SU-DHL-6 (cell line): ENCODE results near the gene MYORG.

Experiments used
- H2AFZ ChIP-seq: fragments of 200-600 bp; sonication (generic); 2 replicates; pipeline ENCODE4 v1.6.1; 2014; ENCODE audit warnings: low read depth, mild to moderate bottlenecking, moderate library complexity, mixed read lengths, antibody characterized with exemption, low read length; ENCODE audit not compliant: severe bottlenecking
- H3F3A ChIP-seq: fragments of 200-600 bp; shearing (Covaris generic); 2 replicates; pipeline ENCODE4 v1.6.0; 2016; ENCODE audit warnings: antibody characterized with exemption, mild to moderate bottlenecking; ENCODE audit not compliant: insufficient read depth
- H3K27ac ChIP-seq: fragments of 200-600 bp; sonication (generic); 2 replicates; pipeline ENCODE4 v1.5.1; 2016; ENCODE audit warnings: low read depth, mild to moderate bottlenecking, low read length, moderate library complexity, mixed read lengths
- H3K27me3 ChIP-seq: fragments of 200-600 bp; sonication (generic), shearing (Covaris generic); 2 replicates; pipeline ENCODE4 v1.6.0; 2014; ENCODE audit warnings: mild to moderate bottlenecking, low read length
- H3K36me3 ChIP-seq: fragments of 200-600 bp; sonication (generic); 2 replicates; pipeline ENCODE4 v1.6.1; 2014; ENCODE audit warnings: mild to moderate bottlenecking, low read length, mixed read lengths
- H3K4me2 ChIP-seq: fragments of 300-600, 200-600 bp; shearing (Covaris generic), sonication (generic); 2 replicates; pipeline ENCODE4 v1.6.0; 2014; ENCODE audit warnings: low read length, low read depth, mild to moderate bottlenecking; ENCODE audit not compliant: poor library complexity, severe bottlenecking
- H3K4me3 ChIP-seq: fragments of 200-600 bp; sonication (generic); 2 replicates; pipeline ENCODE4 v1.5.1; 2014; ENCODE audit warnings: antibody characterized with exemption, low read length, mild to moderate bottlenecking, mixed read lengths; ENCODE audit not compliant: insufficient read depth, poor library complexity, severe bottlenecking
- H3K79me2 ChIP-seq: fragments of 200-600 bp; sonication (generic); 2 replicates; pipeline ENCODE4 v1.6.1; 2014; ENCODE audit warnings: mild to moderate bottlenecking, low read length, moderate library complexity; ENCODE audit not compliant: insufficient read depth
- H3K9ac ChIP-seq: fragments of 200-600 bp; sonication (generic); 2 replicates; pipeline ENCODE4 v1.7.0; 2014; ENCODE audit warnings: mild to moderate bottlenecking, low read length
- H3K9me2 ChIP-seq: fragments of 200-600 bp; sonication (generic); replicated peaks from 2 replicates; pipeline ENCODE4 v1.6.1; 2014; ENCODE audit warnings: low read length; ENCODE audit not compliant: insufficient read depth
- H3K9me3 ChIP-seq: fragments of 200-600 bp; sonication (generic); 2 replicates; pipeline ENCODE4 v1.6.1; 2014; ENCODE audit warnings: low read length, mixed read lengths; ENCODE audit not compliant: insufficient read depth
- H4K20me1 ChIP-seq: fragments of 200-600 bp; sonication (generic); 2 replicates; pipeline ENCODE4 v1.6.1; 2014; ENCODE audit warnings: low read depth, mild to moderate bottlenecking, antibody characterized with exemption, low read length, moderate library complexity, mixed read lengths
- CTCF ChIP-seq: fragments of 200-600 bp; sonication (generic); IDR thresholded peaks from one replicate; pipeline ENCODE4 v1.5.1; 2017; ENCODE audit warnings: antibody characterized with exemption, mild to moderate bottlenecking, low read length, moderate library complexity; ENCODE audit not compliant: insufficient read depth, poor library complexity, severe bottlenecking
- EZH2phosphoT487 ChIP-seq: fragments of 200-600 bp; sonication (generic), shearing (Covaris generic); conservative IDR thresholded peaks from 2 replicates; pipeline ENCODE4 v1.6.1; 2018; ENCODE audit warnings: mild to moderate bottlenecking, antibody characterized with exemption, low read length, moderate library complexity, mixed read lengths

MYORG gene

DNA sequence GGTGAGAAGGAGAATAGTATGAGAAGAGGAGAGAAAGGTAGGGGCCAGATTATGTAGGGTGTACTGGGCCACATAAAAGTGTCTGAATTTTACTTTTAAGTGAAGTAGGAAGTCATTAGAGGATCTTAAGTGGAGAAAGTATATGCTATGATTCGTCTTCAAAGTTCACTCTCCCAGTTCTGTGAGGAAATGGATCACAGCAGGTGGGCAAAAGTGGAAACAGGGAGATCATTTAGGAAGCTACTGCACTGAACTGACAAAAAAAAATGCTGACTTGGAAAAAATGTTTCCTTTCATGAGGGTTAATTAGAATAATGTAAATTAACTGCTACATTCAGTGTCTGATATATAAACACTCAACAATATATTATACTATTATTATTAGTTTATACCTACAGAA is 50.0 kb downstream of the MYORG start:
- TF ChIP-seq CTCF (no peak), EZH2phosphoT487 (no peak)
- no peaks in the 10 kb centered on the region for H3K36me3 ChIP-seq
- peak overlapping the region; percentile 10; the same call in 1 of the 2 replicates for H3K9ac ChIP-seq
- peak overlapping the region; percentile 3; the same call in 1 of the 2 replicates for H3K27ac ChIP-seq
- H3F3A ChIP-seq = peaks cover 14% of the 10 kb centered on the region
- H3K79me2 ChIP-seq = peaks cover 74% of the 10 kb centered on the region
- no peaks in the 10 kb centered on the region for H3K27me3 ChIP-seq
- no peaks in the 10 kb centered on the region for H3K9me2 ChIP-seq
- no peak overlapping the region for H2AFZ ChIP-seq
- peak overlapping the region; percentile 87 for H3K4me2 ChIP-seq
- no peaks in the 10 kb centered on the region for H4K20me1 ChIP-seq
- no peaks in the 10 kb centered on the region for H3K9me3 ChIP-seq
- no peak overlapping the region for H3K4me3 ChIP-seq

DNA sequence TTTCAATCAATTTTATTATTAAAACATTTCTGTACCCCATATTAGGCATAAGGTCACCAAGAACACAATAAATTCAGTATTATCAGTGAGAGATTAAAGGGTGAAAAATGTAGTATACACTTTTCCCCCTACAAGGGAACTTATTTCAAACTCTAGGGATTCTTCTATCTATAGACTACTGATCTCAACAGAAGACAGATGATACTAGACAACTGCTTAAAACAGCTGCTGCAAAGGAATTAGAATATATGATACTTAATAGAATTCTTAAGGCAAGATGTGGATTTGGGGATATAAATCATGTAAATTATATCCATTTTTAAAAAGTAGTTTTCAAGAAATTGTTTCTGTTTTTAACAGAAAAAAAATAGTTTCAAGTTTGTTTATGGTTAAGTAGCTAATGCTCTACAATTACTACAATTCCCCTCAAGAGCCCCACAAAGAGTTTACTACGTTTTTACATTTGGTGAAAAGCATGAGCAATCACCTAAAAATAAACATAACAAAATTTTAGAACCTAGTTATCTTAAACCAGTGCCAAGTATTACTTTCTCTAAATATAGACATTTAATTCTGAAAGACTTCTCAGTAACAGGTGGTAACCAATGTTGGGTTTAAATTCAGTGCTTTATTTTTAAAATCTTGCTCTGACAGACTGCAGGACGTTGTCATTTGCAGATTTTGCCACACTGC is 53.7 kb downstream of the MYORG start:
- no peak overlapping the region for H3K4me3 ChIP-seq
- H3F3A ChIP-seq = peaks cover 6% of the 10 kb centered on the region; the same call in 1 of the 2 replicates
- no peaks in the 10 kb centered on the region; the same call in 1 of the 2 replicates for H4K20me1 ChIP-seq
- TF ChIP-seq EZH2phosphoT487 (no peak), CTCF (no peak)
- H3K9ac ChIP-seq = no peak overlapping the region
- H3K9me2 ChIP-seq = no peaks in the 10 kb centered on the region
- 0 out of 2 replicates have a peak overlapping the region, but pooled peaks have one; percentile 0 for H3K27ac ChIP-seq
- peaks cover 93% of the 10 kb centered on the region for H3K79me2 ChIP-seq
- no peaks in the 10 kb centered on the region for H3K27me3 ChIP-seq
- H3K9me3 ChIP-seq = no peaks in the 10 kb centered on the region
- peak overlapping the region; percentile 16 for H3K4me2 ChIP-seq
- no peak overlapping the region for H2AFZ ChIP-seq
- no peaks in the 10 kb centered on the region for H3K36me3 ChIP-seq

DNA sequence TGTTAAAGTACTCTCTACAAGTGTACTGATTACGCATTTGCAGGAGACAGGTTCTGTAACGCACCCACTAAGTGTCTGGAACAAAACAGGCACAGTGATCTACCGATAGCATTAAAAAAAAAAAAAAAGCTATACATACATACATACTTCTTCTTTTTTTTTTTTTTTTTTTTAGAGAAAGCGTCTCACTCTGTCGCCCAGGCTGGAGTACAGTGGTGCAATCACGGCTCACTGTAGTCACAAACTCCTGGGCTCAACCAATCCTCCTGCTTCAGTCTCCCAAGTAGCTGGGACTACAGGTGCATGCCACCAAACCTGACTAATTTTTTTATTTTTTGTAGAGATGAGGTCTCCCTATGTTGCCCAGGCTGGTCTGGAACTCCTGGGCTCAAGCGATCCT is 55.2 kb downstream of the MYORG start:
- no peaks in the 10 kb centered on the region for H3K36me3 ChIP-seq
- no peak for TF ChIP-seq CTCF
- TF ChIP-seq EZH2phosphoT487 = no peak
- no peak overlapping the region for H3K27ac ChIP-seq
- H3F3A ChIP-seq = no peaks in the 10 kb centered on the region
- peaks cover 90% of the 10 kb centered on the region for H3K79me2 ChIP-seq
- H3K9me2 ChIP-seq = no peaks in the 10 kb centered on the region
- H3K27me3 ChIP-seq = no peaks in the 10 kb centered on the region
- no peaks in the 10 kb centered on the region for H3K9me3 ChIP-seq
- no peak overlapping the region for H3K4me3 ChIP-seq
- H4K20me1 ChIP-seq = no peaks in the 10 kb centered on the region; the same call in 1 of the 2 replicates
- H3K4me2 ChIP-seq = peak overlapping the region; percentile 21
- H2AFZ ChIP-seq = no peak overlapping the region
- H3K9ac ChIP-seq = no peak overlapping the region
